HL-60 (cell line): ENCODE results near the gene KHDRBS1.
"Not testable (repeated sequence)": the region's sequence is repeated elsewhere in the genome, so short reads cannot be mapped to it uniquely, and the experiment has no call there.

Source experiments
- CTCF ChIP-seq: IDR thresholded peaks from one replicate; pipeline ENCODE4 v1.5.1; 2011; ENCODE audit warnings: low read length, control low read depth, inconsistent platforms; ENCODE audit not compliant: insufficient read depth
- REST ChIP-seq: IDR thresholded peaks from 2 replicates; pipeline ENCODE4 v1.6.1; 2012; ENCODE audit warnings: low read depth; ENCODE audit not compliant: insufficient replicate concordance

DNA sequence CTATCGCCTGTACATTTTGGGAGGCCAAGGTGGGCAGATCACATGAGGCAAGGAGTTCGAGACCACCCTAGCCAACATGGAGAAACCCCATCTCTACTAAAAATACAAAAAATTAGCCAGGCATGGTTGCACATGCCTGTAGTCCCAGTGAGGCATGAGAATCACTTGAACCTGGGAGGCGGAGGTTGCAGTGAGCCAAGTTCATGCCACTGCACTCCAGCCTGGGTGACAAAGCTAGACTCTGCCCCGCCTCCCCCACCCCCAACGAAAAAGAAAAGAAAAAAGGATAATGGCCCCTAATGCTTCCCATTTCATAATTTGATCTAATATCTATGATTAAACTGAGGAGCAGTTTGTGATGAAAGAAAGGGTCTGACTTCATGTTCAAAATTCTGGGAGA is 17.5 kb upstream of the KHDRBS1 start:
- not testable (repeated sequence) for TF ChIP-seq REST, CTCF
